Measurements from ENCODE around the gene SETBP1.

The SETBP1 gene

GRCh38 chr18:44881461-44882162, 200.9 kb downstream of the SETBP1 start:
- H3K4me3 ChIP-seq (ENCODE audit: low read depth, low read length) = no peak overlapping the region
- TF ChIP-seq CTCF (IDR thresholded peaks at IDR 0.05; ENCODE audit: low read depth, low read length, missing control alignments) = no peak
- DNase-seq (ENCODE audit: low read depth) = no peak

GRCh38 chr18:44882163-44882868, 201.6 kb downstream of the SETBP1 start:
- DNase-seq (ENCODE audit: low read depth) = no peak
- no peak overlapping the region for H3K4me3 ChIP-seq (ENCODE audit: low read depth, low read length)
- no peak for TF ChIP-seq CTCF (IDR thresholded peaks at IDR 0.05; ENCODE audit: low read depth, low read length, missing control alignments)

- DNase-seq (ENCODE audit: low read depth) = no peak
- no peak for TF ChIP-seq CTCF (IDR thresholded peaks at IDR 0.05; ENCODE audit: low read depth, low read length, missing control alignments)
- H3K4me3 ChIP-seq (ENCODE audit: low read depth, low read length) = no peak overlapping the region
These were observed 203.0 kb downstream of the SETBP1 start for GRCh38 chr18:44883671-44884070.

- DNase-seq (ENCODE audit: low read depth) = no peak
- no peak for TF ChIP-seq CTCF (IDR thresholded peaks at IDR 0.05; ENCODE audit: low read depth, low read length, missing control alignments)
- H3K4me3 ChIP-seq (ENCODE audit: low read depth, low read length) = no peak overlapping the region
These were observed 203.7 kb downstream of the SETBP1 start for GRCh38 chr18:44884431-44884830.

- no peak for DNase-seq (ENCODE audit: low read depth)
- no peak overlapping the region for H3K4me3 ChIP-seq (ENCODE audit: low read depth, low read length)
- no peak for TF ChIP-seq CTCF (IDR thresholded peaks at IDR 0.05; ENCODE audit: low read depth, low read length, missing control alignments)
These were observed 204.8 kb downstream of the SETBP1 start for GRCh38 chr18:44885507-44885906.

GRCh38 chr18:44887227-44887631, 206.5 kb downstream of the SETBP1 start:
- no peak overlapping the region for H3K4me3 ChIP-seq (ENCODE audit: low read depth, low read length)
- peak; percentile 22 for DNase-seq (ENCODE audit: low read depth)
- no peak for TF ChIP-seq CTCF (IDR thresholded peaks at IDR 0.05; ENCODE audit: low read depth, low read length, missing control alignments)

All from GM12864 (cell line).